ENCODE measurements around the gene PCDHB16.

- no peak for TF ChIP-seq CTCF (IDR thresholded peaks at IDR 0.05)
- no peak for TF ChIP-seq EP300 (IDR thresholded peaks at IDR 0.05)
- no peak for TF ChIP-seq POLR2A (IDR thresholded peaks at IDR 0.05)
- no peak for TF ChIP-seq POLR2AphosphoS5 (IDR thresholded peaks at IDR 0.05)
Observed at GRCh38 chr5:141150224-141150992, 31.8 kb upstream of the PCDHB16 start.

Measured in stomach (tissue), 4 donors.